A204.1 (cell line): ENCODE data around the gene DNAH7.
"Not testable (repeated sequence)": the region's sequence is repeated elsewhere in the genome, so short reads cannot be mapped to it uniquely, and the experiment has no call there.

Source experiments
- FAIRE-seq: peaks from 2 replicates; lab custom pipeline; 2012; peaks lifted over from hg19 to GRCh38; lab: Jason Lieb, UNC

The DNAH7 gene

DNA sequence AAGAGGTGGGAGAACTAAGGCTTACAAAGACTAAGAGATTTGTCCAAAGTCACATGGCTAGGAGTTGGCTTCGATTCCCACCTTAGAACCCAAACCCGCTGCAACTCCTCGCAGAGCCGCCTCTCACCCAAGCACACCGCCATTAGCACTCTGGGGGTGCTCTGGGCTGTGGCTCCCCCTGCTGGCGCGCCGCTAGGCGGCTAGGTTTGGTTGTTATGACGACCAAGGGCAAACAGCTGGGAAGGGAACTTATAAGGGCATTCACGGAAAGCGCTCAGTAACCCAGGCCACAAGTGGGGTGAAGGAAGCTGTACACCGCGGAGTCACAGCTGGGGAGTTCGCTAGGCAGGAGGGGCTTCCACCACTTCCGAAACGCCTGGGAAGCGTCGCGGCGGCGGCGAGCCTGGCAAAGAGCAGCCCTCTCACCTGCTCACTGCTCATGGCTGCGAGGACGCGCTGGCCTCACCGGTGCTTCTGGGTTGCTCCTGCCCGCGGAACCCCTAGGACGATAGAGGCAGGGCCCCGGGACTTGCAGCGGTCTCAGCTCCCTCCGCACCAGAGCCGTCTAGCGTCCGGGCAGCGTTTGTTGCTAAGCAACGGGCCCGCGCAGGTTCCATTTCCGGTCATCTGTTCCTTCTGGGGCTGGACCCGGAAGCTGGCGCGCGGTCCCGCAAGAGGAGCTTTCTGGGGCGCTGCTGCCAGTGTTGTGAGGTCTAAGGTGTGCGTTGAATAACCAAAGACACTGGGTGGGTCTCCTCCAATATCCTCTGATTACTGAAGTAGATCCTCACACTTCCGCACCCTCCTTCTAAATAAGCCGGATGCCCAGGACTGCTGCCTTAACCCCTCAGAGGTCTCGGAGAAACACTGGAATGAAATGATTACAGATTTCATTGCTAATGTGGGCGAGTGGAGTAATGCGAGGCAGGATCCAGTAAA, at the start of gene DNAH7:
DNAH7 (minus strand) TSS at position 567 of the 939 bp plus-strand sequence; CDS start at position 441, 126 bp downstream.
- FAIRE-seq, result no peak

DNA sequence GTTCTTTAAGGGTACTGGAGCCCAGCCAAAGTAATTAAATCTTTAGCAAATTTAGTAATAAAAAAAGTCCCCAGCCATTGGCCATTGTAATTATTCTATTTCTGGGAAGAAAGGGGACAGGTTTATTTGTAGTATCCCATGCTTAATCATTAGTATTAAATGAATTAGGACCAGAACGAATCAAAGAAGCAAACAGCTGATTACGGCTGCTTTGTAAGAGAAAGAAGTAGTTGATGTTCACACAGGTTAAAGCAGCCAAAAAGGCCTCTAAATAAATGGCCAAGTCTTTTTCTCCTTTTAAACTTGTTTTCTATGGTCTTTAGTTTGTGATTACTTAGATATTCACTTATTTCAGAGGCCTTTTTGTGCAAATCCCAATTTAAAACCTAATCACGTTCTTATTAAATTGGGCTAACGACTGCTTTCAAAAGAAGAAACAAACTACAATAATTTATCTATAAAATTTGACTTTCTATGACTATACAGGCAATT, 48.6 kb upstream of the DNAH7 start:
- no peak for FAIRE-seq

DNA sequence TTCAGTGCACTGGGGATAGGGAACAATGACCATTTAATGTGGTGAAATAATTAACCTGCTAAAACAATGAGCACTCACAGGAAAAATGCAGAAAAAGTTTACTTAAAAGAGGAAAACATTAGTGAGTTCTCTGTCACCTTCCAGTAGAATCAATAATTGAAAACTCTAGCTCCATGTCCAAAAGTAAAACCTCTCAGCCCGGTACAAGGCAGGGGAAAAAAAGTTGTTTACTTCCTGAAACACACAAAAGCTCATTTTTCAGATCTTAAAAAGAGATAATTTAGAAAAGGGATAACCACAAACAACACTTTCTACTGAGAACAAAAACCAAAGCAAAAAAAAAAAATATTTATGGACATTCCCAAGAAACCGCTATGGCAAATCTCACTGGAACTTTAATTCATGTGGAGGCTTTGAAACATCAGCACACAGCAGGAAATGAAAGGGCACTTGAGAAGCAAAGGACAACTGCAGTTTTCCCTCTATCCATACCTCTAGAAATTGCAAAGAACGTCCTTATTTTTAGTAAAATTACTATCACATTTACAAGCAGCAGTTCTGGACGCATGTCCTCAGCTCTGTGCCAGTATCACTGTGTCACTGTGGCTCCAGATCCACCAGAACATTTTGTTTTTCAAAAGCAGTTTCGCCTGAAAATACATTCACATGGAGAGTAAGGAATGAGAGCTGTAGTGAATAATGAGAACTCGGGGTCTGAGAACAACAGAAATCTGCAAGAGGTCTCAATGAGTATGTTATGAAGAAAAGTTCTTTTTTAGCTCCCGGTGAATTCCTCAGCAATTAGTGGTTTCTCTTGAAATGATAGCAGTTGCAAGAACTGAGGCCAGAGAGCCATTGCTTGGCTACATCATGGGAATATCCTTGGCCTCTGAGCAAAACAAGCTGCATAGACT, 44.7 kb upstream of the DNAH7 start:
- FAIRE-seq, result no peak

DNA sequence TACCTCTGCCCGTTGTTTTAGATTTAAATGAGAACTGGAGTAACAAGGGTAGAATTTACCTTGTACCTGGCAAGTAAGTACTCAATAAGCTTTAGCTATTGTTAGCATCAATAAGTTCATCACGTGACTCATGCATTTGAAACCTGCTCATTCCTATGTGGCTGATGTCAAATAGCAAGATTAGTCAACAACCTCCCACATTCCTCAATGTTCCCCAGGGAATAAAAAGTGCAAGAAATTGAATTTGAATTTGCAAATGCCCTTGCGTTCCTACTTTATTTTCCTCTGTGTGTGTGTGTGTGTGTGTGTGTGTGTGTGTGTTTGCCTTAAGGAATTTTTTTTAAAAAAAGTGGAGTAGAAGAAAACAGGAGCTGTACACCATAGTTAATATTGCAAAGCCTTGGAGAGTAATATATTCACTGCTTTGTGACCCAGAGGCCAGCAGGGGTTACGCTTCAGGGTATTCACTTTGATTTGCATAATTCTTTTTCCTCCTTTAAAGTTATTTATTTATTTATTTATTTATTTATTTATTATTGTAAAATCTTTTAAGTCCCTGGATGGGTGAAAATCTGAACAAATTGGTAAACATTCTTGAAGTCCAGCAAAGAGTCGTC, 43.9 kb upstream of the DNAH7 start:
- no peak for FAIRE-seq

DNA sequence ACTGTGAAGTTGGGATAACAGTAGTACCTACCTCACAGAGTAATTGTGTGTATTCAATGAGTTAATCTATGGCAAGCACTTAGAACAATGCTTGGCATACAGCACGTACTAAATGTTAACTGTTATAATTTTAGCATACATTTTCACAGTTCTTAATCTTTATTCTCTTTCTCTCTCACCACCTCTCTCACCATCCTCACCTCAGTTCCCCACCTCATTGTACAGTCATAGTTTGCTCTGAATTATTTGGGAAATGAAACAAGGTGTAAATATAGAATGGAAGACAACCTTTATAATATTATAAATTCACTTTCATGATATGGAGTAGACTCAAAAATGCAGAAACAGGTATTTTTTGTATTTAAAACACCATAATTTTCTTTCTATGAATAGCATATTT, 40.0 kb upstream of the DNAH7 start:
- FAIRE-seq, result no peak

DNA sequence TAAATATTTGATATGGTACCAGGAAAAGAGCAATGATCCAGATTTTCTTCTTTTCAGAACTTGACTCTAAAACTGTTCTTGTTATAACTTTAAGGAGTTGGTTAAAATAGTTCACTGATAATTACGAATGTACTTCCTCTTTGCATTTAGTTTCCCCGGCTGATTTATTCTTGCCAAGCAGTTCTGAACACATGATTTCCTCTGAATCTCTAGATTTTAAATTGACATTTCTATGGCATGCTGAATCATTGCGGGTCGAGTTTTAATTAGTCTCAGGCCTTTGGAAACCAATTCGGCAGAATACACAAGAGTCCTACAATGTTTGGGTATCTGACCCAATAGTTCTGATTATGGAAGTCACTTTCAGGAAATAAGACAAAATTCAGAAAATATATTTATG, 37.3 kb upstream of the DNAH7 start:
- no peak for FAIRE-seq

DNA sequence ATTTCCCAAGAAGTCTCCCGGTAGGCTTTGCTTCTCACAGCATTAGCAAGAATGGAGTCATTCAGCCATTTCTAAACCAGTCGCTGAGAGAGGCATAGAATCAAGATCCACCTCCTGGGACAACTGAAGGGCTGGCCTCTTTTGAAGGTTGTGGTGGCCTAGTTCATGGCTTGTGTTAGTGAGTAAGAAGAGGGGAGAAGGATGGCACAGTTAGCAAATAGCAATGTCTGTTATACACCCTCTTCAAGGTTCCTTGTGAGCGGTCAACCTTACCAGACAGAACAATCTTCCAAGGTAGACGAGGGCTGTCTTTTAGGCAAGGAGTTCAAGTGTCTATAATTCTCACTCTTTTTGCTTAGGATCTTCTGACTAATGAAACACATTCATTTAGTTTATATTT, 35.4 kb upstream of the DNAH7 start:
- FAIRE-seq, result no peak

DNA sequence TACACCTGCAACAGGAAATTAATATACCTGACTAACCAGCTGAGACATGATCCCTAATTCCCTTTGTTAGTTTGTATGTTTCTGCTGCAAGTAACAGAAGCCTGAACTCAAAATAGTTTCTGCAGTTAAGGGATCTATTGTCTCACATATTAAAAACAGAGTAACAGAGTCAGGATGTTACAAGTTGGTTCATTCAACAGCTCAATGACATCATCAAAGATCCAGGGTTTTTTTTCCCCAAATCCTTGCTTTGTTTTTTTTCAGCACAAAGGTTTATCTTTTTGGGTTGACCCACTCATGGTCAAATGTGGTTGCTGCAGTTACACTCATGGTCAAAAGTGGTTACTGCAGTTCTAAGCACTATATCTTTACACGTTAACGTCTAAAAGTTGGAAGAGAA, 35.0 kb upstream of the DNAH7 start:
- FAIRE-seq, result no peak

DNA sequence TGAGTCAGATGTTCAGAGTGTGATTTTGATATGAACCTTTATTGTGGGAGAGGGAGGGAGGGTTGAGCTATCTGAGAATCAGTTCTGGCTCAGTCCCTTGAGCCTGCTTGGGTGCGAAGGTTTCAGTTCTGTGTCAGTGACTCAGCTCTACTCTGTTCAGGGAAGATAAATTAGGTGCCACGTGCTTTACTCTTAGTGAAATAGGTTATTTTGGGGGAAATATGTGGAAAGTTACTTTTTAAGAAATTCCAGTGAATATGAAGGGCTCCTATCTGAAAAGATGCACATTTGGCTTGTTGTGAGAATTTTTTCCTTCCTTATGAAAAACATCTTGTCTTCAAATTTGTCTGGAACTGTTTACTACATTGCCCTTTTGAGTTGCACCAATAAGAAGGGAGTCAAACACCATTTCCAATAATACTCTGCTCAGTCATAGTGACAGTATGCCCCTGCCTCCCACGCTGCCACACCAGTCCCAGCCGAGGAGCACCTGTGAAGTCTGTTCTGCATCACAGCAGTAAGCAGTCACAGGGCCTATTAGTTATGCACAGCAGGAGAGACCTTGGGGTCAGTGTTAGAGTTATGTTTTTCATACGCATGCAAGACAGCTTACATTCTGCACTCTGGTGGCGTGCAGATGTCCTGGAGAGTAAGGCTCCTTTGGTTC, 32.8 kb upstream of the DNAH7 start:
- FAIRE-seq, result no peak

DNA sequence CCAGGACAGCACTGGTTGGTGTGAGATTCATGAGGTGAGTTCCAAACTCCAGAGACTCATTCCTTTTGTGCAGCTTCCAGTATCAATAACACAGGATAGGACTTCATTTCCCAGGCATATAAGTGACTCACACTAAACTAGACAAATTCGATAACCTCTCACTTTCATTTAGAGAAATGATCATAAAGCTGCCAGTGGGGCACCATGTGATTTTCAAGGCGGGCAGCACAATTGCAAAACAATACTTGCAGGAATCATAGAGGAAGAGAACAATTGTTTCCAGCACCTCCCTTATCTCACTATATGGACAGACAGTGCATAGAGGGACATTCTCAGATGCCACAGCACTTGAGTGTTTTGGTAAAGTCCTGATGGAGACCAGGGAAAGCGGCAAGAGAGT, 31.3 kb upstream of the DNAH7 start:
- FAIRE-seq, result no peak

DNA sequence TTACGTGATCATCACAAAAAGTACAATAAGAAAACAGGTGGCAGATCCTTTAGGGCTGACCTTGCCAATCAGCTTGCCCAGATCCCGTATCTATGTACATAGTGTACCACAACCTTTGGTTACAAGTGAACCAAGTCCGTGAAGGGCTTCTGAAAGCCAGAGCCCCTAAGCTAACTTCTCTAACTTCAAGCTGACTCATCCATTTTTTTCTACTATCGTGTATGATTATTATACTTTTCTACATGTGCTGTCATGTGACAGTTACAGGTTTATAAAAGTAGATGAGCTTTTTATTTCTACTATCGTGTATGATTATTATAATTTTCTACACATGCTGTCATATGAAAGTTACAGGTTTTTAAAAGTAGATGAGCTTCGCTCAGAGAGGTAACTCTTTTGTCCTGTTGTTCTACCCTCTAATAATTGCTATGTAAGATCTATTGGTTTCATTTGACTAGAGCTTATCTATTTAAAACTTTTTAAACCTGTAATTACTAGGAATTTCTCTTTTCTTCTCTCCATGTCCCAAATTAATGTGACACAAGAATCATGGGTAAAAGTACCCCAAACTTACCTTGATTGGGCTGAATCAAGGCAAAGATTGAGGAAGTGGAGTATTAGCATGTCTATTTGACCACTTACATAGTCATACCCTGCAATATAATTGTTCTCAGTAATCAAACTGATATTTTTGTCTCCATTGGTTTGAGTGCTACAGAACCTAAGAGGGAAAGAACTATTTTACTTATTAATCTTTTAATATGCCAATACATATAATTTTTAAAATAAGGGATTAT, 29.4 kb upstream of the DNAH7 start:
- FAIRE-seq, result no peak

DNA sequence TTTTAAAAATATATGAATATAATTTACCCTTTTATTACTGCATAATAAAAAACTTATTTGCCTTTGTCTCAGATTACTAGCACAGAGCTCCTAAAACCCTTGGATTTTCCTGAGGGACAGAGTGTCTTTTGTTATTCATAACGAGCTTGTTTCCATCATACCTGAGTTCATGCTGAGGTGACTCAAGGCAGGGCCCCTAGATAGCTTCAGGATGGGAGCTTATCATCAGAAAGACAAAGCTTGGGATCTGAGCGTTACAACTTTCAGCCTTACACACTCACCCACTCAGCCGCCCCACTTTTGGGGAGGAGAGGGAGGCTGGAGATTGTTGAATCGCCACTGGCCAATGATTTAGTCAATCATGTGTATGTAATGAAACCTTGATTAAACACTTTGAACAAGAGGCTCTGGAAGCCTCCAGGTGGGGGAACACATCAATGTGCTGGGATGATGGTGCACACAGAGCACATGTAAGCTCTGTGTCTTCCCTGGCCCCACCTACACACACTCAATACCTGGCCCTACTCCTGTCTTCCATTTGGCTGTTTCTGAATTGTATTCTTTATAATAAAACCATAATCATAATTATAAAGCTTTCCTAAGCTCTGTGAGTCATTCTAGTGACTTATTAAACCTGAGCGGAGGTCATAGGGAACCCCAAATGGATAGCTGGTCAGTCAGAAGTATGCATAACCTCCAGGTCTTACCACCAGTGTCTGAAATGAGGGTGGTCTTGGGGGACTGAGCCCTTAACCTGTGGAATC, 28.5 kb upstream of the DNAH7 start:
- FAIRE-seq, result no peak

DNA sequence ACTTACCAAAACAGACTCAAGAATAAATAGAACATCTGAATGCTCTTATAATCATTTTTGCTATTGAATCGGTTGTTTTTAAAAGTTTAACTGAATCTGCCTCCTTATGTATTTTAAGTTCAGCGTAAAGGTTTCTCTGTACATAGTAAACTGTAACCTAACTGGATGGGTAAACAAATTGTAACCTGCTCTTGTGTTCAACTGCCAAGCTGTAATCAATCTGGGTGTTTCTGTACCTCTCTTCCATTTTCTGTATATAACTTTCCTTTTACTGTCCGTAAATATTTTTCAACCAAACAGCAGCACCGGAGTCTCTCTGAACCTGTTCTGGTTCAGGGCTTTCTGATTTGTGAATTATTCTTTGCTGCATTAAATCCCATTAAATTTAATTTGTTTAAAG, 27.6 kb upstream of the DNAH7 start:
- no peak for FAIRE-seq

DNA sequence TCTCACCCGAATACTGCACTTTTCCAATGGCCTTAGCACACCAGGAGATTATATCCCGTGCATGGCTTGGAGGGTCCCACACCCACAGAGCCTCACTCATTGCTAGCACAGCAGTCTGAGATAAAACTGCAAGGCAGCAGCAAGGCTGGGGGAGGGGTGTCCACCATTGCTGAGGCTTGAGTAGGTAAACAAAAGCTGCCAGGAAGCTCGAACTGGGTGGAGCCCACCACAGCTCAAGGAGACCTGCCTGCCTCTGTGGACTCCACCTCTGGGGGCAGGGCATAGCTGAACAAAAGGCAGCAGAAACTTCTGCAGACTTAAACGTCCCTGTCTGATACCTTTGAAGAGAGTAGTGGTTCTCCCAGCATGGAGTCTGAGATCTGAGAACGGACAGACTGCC, 20.8 kb upstream of the DNAH7 start:
- FAIRE-seq, result not testable (repeated sequence)

DNA sequence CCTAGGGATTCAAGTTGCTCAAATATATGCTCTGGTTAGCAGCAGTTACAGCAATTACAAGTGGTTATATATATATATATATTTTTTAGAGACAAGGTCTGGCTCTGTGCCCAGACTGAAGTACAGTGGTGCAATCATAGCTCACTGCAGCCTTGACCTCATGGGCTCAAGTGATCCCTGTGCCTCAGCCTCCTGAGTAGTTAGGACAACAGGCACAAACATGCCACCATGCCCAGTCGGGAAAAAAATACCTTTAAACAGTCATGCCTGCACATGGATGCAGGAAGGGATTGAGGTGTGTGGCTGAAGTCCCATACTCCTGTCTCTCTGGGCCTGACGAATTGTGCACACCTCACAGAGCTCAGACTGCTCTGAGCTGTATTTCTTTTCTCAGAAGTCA, 19.6 kb upstream of the DNAH7 start:
- no peak for FAIRE-seq

DNA sequence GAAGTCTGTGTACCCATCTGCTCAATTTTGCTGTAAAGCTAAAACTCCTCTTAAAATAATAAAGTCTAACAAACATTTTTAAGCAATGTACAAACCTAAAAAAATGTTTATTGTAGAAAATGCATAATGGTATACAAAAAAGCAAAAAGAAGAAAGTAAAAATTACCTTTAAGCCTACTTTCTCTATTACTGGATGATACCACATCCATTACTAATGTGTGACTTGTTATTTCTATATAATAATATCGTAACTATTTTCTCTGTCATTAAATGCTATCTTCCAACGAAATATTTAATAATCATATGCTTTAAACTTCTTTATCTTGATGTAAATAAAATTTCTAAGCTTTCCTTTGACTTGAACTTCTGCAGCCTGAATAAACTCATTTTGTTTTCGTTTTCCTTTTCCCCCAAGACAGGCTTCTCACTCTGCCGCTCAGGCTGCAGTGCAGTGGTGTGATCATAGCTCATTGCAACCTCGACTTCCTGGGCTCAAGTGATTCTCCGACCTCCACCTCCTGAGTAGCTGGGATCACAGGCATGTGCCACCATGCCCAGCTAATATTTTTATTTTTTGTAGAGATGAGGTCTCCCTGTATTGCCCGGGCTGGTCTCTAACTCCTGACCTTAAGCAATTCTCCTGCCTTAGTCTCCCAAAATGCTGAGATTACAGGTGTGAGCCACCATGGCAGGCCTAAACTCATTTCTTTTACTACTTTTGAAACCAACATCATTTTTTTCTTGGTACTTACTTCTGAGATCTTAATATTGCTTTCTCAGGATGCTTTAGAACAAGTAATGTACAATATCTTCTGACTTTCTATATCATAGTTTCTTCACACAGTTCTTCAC, 18.1 kb upstream of the DNAH7 start:
- no peak for FAIRE-seq

DNA sequence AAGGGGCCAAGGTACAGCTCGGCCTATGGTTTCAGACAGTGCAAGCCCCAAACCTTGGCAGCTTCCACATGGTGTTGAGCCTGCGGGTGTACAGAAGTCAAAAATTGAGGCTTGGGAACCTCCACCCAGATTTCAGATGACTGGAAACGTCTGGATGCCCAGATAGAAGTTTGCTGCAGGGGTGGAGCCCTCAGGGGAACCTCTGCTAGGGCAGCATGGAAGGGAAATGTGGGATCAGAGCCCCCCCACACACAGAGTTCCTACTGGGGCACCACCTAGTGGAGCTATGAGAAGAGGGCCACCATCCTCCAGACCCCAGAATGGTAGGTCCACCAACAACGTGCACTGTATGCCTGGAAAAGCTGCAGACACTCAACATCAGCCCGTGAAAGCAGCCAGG, 15.0 kb upstream of the DNAH7 start:
- FAIRE-seq, result no peak

DNA sequence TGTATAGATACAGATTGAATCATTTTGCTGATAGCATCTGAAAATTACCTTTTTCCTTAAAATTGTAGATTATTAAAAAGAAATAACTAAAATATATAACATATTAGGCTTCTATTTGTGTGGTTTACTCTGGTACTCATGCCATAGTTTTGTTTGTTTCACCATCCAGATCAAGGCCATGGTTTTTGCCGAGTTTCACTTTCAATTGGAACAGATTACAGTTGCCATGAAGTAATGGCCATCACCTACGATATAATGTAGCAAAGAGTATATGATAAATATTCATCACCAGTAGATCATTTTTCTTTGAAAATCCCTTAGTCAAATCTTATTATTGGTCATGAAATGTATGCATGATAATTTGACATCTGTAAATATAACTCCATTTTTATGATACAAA, 11.9 kb upstream of the DNAH7 start:
- FAIRE-seq, result no peak

DNA sequence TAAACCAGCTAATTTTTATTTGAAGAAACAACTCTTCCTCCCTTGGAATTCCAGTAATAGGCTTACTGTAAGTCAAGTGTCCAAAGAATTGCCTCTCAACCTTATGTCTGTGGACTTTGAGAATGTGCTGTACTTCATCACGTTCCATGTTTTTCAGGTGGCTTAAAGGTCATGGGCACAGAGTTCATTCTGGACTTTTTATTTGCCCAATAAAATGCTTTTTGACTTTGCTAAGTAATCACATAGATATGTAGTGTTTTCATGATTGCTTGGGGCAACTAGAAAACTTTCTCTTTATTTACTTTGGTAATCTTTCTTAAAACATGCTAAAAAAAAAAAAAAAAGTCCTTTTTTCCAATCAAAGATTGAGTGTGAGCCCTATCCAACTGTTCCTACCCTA, 10.4 kb upstream of the DNAH7 start:
- no peak for FAIRE-seq
